Measurements from ENCODE around the gene BIN1. TPM values are rescaled to one million over a fixed set of nuclear protein-coding genes. Genes with fewer than 3 reads are reported as not detected.

BIN1 gene
- total RNA-seq, 1 donor from 2014 or later = 26.9 TPM

DNA sequence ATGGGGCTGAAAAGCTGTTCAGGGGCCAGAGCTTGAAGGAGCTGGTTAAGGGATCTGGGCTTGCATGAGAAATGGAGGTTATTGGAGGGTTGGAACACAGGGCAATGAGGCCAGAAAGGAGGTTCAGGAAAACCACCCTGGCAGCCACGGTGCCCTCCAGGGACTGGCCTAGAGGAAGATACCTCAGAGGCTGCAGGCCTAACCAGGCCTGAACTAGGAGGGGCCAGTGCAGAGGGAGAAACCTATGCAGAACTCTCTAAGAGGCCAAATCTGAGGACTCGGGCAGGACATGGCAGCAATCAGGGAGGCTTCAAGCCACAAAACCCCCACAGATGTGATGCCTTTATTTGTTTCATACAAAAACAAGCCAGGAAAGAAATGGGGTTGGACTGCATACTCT, 66.8 kb downstream of the BIN1 start:
- H3K4me1 ChIP-seq = no peaks in the 10 kb centered on the region
- H3K27me3 ChIP-seq = no peaks in the 10 kb centered on the region
- Mint-ChIP-seq H3K9me3 (peaks cover 2% of the 10 kb centered on the region), H3K27me3 (ENCODE audit: insufficient read depth, low read depth) (peaks cover 4% of the 10 kb centered on the region), H3K36me3 (no peaks in the 10 kb centered on the region), H3K4me3 (no peak overlapping the region), H3K4me1 (no peaks in the 10 kb centered on the region), H3K27ac (no peak overlapping the region)
- no peak overlapping the region for H3K4me3 ChIP-seq
- H3K27ac ChIP-seq = no peak overlapping the region
- no peak overlapping the region for H3K9ac ChIP-seq
- no peak overlapping the region for H3K4me2 ChIP-seq
- H2AFZ ChIP-seq (replicated peaks) = no peak overlapping the region
- TF ChIP-seq, protein P1, sequence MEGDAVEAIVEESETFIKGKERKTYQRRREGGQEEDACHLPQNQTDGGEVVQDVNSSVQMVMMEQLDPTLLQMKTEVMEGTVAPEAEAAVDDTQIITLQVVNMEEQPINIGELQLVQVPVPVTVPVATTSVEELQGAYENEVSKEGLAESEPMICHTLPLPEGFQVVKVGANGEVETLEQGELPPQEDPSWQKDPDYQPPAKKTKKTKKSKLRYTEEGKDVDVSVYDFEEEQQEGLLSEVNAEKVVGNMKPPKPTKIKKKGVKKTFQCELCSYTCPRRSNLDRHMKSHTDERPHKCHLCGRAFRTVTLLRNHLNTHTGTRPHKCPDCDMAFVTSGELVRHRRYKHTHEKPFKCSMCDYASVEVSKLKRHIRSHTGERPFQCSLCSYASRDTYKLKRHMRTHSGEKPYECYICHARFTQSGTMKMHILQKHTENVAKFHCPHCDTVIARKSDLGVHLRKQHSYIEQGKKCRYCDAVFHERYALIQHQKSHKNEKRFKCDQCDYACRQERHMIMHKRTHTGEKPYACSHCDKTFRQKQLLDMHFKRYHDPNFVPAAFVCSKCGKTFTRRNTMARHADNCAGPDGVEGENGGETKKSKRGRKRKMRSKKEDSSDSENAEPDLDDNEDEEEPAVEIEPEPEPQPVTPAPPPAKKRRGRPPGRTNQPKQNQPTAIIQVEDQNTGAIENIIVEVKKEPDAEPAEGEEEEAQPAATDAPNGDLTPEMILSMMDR (IDR thresholded peaks at IDR 0.05) = no peak
- TF ChIP-seq EZH2phosphoT487 (IDR thresholded peaks at IDR 0.05) = no peak
- TF ChIP-seq EZH2 (IDR thresholded peaks at IDR 0.05) = no peak
- no peaks in the 10 kb centered on the region for H3K9me3 ChIP-seq (ENCODE audit: low read depth)
- H4K20me1 ChIP-seq (ENCODE audit: low read depth) = no peaks in the 10 kb centered on the region
- DNase-seq (ENCODE audit: low spot score) = no peak
- H3F3A ChIP-seq (ENCODE audit: low read depth) = peaks cover 10% of the 10 kb centered on the region
- H3K36me3 ChIP-seq = no peaks in the 10 kb centered on the region
- H3K79me2 ChIP-seq (ENCODE audit: low read depth) = no peaks in the 10 kb centered on the region

DNA sequence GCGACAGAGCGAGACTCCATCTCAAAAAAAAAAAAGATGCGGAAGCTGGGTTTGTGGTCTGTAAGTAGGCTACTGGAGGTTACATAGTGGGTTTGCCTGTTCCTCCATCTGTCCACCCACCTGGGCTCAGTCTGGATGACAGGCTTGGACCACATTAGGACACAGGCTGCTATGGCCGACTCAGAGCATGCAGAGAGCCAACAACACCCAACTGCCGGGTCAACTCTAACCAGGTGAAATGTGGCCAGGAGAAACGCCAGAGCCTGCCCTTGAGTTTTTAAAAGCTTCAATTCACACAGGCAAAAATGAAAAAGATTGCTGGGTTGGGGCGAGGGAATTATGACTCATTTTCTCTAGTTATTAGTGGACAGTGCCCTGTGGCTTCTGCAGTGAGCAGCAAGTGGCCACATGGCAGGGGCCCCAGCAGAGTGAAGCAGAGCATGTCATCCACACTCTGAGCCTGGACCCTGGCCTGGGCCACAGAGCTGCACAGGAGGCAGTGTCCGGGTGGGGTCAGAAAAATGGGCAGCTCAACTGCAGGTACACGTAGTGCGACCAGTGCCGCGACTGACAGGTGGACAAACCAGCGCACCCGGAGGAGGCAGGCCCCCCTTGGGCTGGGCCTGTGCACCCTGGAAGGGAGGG, 67.4 kb downstream of the BIN1 start:
- Mint-ChIP-seq H3K4me1 (no peaks in the 10 kb centered on the region), H3K27ac (no peak overlapping the region), H3K27me3 (ENCODE audit: insufficient read depth, low read depth) (peaks cover 4% of the 10 kb centered on the region), H3K9me3 (peaks cover 2% of the 10 kb centered on the region), H3K4me3 (no peak overlapping the region), H3K36me3 (no peaks in the 10 kb centered on the region)
- Histone ChIP-seq H3K27ac (no peak overlapping the region), H3K27me3 (no peaks in the 10 kb centered on the region), H3K4me2 (no peak overlapping the region), H4K20me1 (ENCODE audit: low read depth) (no peaks in the 10 kb centered on the region), H3K9me3 (ENCODE audit: low read depth) (no peaks in the 10 kb centered on the region), H3F3A (ENCODE audit: low read depth) (peaks cover 8% of the 10 kb centered on the region), H3K36me3 (no peaks in the 10 kb centered on the region), H3K9ac (no peak overlapping the region), H2AFZ (replicated peaks) (no peak overlapping the region), H3K79me2 (ENCODE audit: low read depth) (no peaks in the 10 kb centered on the region), H3K4me3 (no peak overlapping the region), H3K4me1 (no peaks in the 10 kb centered on the region)
- no peak for TF ChIP-seq EZH2phosphoT487 (IDR thresholded peaks at IDR 0.05)
- TF ChIP-seq, protein P1 (IDR thresholded peaks at IDR 0.05) = no peak
- no peak for TF ChIP-seq EZH2 (IDR thresholded peaks at IDR 0.05)
- no peak for DNase-seq (ENCODE audit: low spot score)

DNA sequence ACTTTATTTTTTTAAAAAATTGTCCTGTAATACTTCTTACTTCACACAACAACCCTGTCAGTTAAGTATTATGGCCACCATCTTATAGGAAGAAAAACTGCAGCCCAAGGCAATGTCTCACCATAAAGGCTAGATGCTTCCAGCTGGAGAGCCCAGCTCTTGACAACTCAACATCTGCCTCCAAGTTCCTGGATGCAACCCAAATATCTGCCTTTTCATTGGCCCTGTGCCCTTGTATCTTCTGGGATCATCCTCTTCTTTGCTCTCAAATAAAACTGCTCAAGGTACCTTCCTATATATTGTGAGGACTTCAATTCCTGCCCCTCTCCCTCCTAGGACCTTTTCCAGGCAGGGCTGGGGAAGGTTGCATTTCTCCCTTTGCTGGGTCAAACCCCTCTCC, 69.5 kb downstream of the BIN1 start:
- Histone ChIP-seq H3K9me3 (ENCODE audit: low read depth) (no peaks in the 10 kb centered on the region), H4K20me1 (ENCODE audit: low read depth) (no peaks in the 10 kb centered on the region), H3K27me3 (no peaks in the 10 kb centered on the region), H3K4me1 (no peaks in the 10 kb centered on the region), H3K27ac (no peak overlapping the region), H3K4me2 (no peak overlapping the region), H3K4me3 (no peak overlapping the region), H3F3A (ENCODE audit: low read depth) (no peaks in the 10 kb centered on the region), H3K9ac (no peak overlapping the region), H2AFZ (replicated peaks) (no peak overlapping the region), H3K36me3 (no peaks in the 10 kb centered on the region), H3K79me2 (ENCODE audit: low read depth) (no peaks in the 10 kb centered on the region)
- DNase-seq (ENCODE audit: low spot score) = no peak
- Mint-ChIP-seq H3K27ac (no peak overlapping the region), H3K9me3 (peaks cover 2% of the 10 kb centered on the region), H3K4me1 (no peaks in the 10 kb centered on the region), H3K4me3 (no peak overlapping the region), H3K27me3 (ENCODE audit: insufficient read depth, low read depth) (peaks cover 2% of the 10 kb centered on the region), H3K36me3 (no peaks in the 10 kb centered on the region)
- TF ChIP-seq, protein P1 (IDR thresholded peaks at IDR 0.05) = no peak
- no peak for TF ChIP-seq EZH2phosphoT487 (IDR thresholded peaks at IDR 0.05)
- TF ChIP-seq EZH2 (IDR thresholded peaks at IDR 0.05) = no peak

All from neural progenitor cell (in vitro differentiated cells).